HTERT RPE-1 (cell line): Measurements from ENCODE around the gene NDUFAF8.

Experiments
- in situ Hi-C: fragments of 300-500 bp; cut with MboI; formaldehyde crosslinking; loops from 4 replicates; pipeline ENCODE4 v1.14.3; 2020; ENCODE audit warnings: low sequenced_read_pairs

NDUFAF8 gene

GRCh38 chr17:81288715-81289114 lies 49.6 kb downstream of the NDUFAF8 start:
- in situ Hi-C loops: no loop called here

- in situ Hi-C loops: no loop called here
Observed at GRCh38 chr17:81289627-81290026, 50.5 kb downstream of the NDUFAF8 start.

GRCh38 chr17:81290230-81290629 lies 51.1 kb downstream of the NDUFAF8 start:
- in situ Hi-C loops: no loop called here
